Epidermal melanocyte (primary cell): Measurements from ENCODE around the gene AGPAT3.

Source experiments
- DNase-seq: peaks from one replicate; pipeline ENCODE4 v3.0.0; 2011; ENCODE audit warnings: low spot score; ENCODE audit not compliant: insufficient read length

Gene AGPAT3

DNA sequence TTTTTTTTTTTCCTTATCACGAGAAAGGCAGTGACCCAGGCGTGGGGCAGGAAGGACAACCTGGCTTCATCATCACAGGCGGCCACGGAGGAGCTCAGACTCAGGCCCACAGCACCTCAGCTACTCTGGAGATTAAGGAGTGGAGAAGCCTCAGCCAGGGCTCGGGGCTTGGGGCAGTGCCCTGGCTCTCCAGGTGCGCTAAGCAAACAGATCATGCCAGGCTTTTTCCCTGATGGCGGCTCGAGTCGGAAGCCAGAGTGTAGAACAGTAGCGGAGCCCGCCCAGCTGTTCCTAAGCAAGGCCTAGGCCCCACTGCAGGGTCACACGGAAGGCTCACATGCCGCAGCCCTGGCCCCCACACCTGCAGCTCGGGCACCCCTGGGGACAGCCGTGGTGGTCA, 70.7 kb downstream of the AGPAT3 start:
- DNase-seq = no peak

DNA sequence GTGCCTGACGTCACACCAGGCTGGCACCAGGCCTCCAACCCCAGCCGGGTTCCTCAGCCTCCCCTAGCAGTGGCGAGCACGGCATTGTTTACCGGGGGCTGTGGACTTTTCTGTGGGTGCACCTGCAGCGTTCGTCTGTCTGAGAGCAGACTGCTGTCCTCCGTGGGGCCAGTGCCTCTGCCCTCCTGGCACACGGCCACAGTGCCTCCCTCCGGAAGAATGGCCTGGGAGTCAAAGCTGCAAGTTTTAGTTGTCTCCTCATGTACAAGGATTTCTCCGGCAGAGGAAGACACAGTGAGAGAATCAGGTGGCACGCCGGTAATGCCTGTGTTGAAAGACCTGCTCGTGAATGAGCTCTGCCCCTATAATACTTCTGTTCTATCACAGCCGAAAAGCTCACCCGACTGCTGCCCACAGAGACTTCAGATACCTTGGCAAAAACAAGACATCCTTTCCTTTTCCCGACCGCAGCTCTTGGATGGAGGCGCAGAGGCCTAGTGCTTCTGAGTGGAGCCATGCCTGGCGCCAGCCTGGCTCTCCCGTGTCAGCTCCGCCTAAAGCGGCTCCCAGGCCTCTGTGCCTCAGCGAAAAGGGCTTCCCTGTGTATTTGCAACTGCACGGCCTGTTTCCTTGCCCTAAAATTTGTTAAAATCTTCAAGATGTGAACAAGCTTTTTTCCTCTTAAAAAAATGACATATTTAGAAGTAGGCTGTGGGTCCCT, 71.4 kb downstream of the AGPAT3 start:
- DNase-seq = no peak

DNA sequence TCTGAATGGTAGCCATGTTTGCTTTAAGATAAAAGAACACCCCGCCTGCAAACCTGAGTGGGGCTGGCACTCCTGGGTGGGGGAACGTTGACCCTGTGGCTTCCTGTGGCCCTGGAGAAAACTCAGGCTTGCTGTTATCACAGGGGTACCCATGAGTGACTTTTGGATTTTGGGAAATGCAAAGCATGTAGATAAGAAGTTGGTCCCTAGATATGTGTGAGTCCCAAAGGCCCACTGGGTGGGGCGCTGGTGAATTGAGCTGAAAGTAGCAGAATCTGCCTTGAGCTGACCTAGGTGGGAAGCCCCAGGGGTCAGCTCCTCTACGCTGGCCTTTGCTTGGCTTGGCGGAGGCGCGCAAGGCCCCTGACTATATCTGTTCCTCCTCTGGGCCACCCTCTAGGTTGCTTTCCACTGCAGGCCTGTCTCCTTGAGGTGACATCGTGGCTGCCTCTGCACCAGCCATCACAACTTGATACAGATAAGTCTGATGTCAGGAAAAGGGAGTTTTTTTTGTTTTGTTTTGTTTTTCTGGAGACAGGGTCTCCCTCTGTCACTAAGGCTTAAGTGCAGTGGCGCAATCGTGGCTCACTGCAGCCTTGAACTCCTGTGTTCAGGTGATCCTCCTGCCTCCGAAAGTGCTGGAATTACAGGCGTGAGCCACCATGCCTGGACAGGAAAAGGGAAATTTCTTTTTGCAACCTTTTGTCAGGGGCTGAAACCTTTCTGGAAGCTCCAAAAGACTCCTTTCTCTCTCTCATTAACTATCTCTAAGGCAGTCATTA, 72.2 kb downstream of the AGPAT3 start:
- no peak for DNase-seq

DNA sequence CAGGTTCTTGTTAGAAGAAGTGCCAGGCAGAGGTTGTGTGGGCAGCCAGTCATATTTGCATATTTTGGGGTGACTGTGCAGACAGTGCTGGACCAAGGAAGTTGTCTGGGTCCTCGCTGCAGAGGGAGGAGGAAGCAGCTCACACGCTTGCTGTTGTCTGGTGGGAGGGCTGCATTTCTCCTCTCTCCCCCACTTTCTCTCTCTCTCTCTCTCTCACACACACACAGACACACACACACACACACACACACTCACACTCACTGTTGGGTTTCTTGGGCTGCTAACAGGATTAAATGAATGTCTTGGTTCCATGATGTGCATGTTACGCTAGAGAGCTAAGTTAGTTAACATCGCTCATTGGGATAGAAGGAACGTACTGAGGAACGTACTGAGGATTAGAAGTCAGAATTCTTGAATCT, 72.9 kb downstream of the AGPAT3 start:
- no peak for DNase-seq

DNA sequence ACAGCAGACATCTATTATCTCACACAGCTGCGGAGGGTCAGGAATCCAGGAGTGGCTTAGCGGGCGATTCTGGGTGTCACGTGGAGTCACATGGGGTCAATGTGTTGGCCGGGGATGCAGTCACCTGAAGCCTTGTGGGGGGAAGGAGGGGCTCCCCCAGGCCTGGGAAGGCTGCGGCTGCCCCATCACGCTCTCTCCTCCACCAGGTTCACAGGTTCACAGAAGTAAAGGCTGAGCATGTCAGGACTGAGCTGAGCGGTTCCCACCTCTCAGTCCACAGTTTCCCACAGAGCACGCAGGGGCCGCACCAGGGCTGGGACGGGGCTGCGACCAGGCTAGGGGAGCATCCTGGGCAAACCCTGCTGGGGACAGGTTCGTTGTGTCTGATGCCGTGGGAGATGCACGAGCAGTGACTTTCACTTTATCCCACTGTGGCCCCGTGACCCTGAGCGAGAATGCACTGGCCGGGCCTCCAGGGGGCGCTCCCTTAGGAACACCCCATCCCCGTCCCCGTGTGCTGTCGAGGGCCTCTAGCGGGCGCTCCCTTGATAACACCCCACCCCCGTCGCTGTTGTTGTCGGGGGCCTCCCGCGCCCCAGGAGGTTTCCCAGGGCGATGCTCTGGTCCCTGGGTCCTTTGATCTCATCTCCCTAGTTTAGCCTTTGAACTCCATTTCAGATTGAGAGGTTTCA, 73.9 kb downstream of the AGPAT3 start:
- peak; percentile 88 for DNase-seq

DNA sequence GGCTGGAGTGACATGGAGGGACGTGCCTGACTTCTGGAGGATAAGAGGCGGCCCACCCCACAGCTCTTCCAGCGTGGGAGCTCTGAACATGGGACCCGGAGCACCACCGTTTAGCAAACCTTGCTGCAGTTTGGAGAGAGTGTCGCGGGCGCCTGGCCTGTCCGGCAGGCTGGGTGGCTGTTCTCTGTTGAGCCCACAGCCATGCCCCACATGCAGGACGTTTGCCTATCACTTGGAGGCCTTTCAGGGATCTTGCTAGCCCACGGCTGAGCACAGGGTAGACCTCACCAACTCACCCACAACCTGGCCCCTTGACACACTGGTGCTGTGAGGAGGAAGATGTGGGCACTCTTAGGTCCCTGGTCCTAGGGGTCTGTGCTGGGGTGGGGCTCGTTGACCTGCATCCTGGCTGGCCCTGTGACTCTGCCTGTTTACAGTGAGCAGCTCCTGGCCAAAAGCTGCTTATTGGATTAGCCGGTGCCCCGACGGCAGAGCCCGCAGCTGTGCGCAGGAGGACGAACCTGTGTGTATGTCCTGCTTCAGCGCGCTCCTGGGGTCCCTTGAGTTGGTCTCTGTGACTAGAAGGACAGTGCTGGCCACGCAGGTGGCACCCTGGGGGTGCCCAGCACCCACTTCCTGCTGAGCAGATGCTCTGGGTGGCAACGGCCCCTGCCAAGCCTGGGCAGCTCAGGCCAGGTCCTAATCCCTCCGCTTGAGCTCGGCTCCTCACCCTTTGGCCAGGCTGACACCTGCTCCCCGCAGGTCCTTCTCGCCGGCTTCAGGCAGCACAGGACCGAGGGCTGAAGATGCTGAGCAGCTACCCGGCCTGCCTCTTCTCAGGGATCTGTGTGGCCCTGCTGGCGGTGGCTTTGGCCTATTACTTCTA, 74.7 kb downstream of the AGPAT3 start:
- no peak for DNase-seq

DNA sequence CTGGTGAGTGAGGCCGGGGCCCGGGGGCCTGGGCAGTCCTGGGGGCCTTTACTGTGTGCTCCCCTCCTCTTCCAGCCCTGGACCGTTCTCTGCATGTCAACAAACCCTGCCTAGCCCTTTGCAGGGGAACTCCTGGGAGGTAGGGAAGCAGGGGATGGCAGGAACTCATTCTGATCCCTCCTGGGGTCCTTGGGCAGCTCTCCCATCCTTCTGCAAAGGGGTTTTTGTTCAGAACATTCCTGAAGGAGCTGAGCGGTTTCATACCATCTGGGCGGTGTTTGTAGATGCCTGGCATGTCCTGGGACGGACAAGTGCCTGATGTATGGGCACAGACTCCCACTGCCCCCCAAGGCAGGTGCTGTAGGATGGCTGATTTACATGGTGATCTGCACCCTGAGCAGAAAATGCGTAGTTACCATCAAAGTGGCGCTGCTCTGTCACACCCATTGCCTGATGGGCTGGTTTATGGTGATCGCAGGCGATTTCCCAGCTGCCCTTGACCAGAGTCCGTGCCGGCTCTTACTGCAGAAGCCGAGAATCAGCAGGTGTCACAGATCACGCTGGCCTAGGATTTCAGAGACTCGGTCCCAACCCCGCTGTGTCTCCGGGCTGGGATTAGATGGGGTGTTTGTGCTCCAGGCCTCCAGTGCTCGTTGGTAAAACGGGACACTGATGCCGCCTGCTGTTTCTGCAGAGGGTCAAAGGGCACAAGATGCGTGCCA, 75.5 kb downstream of the AGPAT3 start:
- DNase-seq = no peak

DNA sequence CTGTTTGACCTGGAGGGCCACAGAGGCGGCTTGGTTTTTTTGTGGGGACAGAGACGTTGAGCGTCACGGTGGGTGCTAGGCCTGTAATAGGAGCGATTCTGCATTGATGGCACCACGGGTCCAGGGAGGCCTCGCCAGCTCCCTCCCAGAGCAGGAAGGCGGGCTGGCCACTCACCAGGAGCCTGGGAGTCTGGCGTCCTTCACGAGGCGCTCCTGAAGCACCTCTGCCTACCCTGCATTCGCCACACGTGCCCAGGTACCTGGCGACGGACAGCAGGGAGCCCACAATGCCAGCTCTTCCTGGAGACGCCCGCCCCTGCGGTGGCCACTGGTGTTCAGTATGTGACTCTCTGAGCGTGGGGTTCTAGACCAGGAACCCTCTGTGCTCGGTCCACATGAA, 77.2 kb downstream of the AGPAT3 start:
- no peak for DNase-seq

DNA sequence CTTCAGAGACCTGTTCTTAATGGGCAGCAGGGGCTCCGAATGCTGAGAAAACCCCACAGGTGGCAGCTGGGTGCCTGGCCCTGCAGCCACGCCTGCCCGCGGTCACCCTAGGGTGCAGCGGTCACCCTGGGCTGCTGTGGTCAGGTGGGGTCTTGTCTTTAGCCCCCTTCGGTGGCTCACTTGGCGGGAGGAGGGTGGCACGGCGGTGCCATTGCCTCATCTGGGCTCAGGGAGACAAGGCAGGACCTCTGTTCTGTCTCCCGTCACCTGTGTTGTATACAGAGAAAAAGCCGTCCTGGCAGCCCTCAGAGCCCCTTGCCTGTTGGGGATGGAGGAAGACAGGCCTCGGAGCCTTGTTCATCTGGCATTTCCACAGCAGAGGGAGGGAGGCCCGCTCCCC, 77.6 kb downstream of the AGPAT3 start:
- no peak for DNase-seq

DNA sequence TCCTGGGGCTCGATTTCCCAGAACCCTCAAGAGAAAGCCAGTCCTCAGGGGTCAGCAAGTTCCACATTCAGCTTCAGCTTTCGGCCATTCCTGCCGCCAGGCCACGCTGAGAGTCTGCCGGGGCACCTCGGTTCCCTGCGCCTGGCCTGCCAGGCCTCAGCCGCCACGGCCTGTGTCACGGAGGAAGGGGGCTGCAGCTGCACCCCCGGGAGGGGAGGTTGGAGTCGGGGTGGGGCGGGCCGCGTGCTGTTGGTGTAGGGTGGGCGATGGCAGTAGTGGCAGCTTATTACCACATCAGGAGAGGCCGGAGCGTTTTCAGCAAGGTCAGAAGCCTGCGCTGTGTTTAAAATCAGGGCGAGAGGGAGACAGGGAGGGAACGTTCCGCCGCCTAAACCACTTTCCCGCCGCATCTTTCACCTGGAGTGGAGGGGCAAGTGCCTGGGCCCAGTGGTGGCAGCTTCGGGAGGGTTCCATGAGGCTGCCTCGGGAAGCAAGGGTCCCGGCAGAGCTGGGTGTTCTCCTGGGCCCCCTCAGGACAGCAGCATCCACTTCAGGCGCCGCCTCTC, 78.6 kb downstream of the AGPAT3 start:
- no peak for DNase-seq

DNA sequence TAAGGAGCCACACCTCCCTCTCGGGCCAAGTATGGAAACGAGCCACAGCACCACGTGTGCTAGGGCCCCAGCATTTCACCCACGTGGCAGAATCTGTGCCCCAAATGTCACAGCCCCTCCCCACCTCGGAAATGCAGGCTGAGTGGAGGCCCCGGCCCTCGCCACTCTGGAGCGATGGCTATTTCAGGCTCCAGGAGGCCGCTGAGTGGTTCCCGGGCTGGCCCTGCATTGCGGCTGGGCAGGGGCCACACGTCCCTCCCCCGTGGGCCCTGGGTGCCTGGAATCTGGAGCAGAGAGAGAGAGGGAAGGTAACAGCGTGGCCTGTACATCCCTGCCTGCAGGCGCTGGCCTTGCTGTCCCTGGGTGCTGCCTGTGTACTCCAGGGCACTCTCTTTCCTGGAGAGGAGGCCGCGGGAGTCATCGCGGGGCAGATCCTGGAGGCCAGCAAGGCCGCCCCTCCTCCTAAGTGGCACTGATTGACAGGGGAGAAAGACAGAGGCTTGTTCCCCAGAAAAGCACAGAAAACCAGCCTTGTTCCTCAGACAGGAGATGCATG, 79.1 kb downstream of the AGPAT3 start:
- DNase-seq = no peak

DNA sequence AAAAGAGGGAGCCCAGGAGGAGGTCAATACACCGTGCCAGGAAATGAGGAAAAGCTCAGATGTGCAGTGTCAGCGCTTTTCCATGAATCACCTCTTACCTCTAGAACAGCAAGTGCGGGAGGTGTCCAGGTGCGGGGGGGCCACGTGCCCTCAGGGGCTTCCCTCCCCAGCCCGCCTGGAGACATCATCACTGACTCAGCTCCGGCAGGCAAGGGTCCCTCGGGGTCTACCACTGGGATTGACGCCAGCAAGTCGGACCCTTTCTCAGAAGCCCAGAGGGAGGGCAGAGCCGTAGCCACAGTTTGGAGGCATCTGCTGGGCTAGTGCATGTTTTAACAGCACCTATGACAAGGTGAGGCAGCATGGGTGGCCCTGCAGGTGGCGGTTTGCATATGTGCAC, 79.7 kb downstream of the AGPAT3 start:
- DNase-seq = no peak

DNA sequence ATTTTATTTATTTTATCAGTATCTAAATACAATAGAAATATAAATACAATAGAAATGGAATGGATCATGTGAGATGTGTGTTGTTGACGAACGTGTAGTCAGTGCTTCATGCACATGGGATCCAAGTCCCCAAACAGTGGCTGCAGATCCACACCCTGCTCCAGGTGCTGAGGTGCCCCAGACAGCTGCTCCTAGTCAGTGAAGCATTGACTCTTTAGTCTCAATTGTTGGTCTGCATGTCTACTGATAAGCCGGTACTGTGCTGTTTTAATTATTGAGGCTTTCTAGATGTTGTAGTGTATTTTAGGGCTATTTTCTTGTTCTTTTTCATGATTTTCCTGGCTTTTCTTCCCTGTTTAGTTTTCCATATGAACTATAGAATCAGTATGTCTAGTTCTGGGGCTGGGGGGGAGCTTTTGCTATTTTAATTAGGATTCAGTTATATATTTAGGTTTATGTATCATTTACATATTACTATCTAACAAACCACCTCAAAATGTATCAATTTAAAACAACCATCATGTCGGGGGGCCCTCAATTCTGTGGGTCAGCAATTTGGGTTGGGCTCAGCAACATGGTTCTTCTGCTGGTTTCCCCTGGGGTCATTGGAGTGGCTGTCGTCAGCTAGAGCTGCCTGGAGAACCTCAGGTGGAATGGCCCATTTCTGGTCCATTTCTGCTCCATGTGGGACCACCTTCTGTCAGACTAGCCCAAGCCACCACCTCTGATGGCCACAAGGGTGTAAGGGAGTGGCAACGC, 83.9 kb downstream of the AGPAT3 start:
- DNase-seq = no peak

DNA sequence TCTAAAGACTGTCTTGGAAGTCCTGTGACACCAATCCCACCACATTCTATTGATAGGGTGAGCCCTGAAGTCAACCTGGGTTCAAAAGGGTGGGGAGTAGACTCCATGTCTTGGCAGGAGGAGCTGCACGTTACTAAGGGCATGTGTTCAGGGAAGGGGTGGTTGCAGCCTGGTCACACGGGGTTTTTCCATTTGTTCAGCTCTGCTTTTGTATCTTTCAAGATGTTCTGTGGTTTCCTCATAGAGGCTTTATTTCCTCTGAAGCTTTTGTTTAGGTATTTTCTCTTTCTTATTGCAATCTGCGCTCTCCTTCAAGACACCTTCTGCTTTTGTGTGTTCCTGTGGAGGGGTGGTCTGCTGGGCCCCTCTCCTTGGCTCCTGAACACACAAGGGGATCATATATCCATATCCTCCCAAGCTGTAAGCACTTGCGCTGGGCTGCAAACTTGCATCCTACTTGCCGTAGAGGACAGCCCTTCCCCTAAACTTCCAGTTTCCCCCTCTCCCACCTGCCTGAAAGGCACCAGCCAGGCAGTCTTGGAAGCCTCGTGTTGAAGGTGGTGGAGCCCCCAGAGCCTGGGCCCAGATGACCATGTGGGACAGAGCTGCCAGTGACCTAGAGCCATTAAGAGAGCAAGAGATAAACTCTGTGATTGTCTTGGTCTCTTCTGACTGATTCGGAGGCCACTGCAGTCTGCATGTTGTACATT, 84.6 kb downstream of the AGPAT3 start:
- DNase-seq = no peak

DNA sequence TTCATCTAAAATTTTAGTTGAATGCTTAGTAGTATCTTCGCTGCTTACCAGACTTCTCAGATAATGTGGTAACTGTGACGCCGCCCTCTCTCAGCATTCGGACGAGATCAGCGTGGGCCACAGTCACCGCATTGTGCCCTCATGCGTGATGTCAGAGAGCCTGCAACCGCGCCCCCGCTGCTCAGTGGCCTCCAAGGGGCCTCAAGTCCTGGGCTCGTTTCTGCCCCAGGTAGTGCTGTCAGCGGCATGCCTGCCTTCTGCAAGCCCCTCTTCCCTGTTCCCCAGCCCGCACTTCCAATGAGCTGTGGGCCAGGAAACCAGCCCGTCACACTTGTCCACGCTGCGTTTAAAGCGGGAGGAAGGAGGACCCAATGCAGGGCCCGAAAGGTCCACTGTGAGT, 85.5 kb downstream of the AGPAT3 start:
- DNase-seq = no peak

DNA sequence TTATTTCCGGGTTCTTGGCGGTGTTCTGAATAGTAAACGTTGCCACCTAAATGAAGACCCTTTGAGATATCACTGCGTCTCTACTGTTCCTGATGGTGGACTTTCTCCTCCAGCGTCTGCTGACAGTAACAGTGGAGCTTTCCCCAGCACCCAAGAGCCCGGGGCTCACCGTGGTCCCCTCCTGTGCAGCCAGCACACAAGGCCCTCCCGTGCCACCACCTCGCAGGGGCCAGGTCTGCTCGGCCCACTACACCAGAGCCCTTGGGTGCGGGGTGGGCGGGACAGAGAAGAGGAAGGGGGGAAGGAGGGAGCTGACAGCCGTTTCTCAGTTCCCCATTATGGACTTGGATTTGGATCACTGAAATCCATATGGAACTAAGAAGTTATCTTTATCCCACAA, 85.9 kb downstream of the AGPAT3 start:
- DNase-seq = no peak

DNA sequence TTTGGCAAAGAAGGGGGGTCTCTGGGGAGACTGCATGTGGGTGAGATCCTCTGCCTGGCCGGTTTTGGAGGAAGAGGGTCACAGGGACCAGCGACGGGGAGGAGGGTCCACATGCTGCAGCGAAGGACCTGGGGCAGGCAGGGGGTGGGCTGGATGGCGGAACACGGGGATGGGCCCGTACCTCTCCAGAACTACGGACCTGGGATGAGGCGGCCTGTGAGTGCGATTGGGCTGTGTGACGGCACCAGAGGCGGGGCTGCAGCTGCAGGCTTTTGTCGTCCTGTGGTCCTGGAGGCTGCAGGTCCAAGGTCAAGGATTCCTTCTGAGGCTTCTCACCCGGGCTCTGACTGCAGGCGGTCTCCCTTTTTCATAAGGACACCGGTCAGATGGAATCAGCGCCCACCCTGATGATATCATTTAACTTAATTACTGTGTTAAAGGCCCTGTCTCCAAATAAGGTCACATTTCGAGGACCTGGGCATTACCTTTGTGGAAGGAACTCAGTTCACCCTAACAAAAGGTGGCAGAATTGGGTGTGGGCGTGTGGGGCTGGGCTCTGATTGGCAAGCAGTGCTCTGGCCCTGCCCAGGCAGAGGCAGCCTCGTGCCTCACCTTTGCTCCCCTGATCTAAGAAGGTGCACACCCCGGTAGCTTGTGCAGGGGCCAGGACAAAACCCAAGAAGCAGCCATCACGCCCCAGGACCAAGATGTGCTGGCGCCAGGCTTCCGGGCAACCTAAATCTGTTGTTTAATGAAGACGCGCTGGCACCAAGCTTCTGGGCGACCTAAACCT, 87.1 kb downstream of the AGPAT3 start:
- DNase-seq = no peak

DNA sequence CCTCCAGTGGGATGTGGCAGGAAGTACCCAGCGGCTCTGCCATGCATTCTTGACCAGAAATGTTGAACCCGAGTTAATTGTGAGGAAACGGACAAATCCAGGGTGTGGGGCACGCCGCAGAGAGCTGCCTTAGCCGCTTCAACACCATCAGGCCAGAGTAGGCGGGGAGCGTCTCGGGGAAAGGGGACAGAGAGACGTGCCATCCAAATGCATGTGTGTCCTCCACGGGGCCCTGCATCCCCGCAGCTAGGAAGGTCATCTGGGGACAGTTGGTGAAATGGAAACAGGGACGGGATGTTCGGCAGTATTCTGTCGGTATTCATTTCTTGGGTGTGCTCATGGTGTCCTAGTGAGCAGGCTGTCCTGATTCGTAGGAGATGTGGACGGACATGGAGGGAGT, 88.0 kb downstream of the AGPAT3 start:
- no peak for DNase-seq
